HepG2 (cell line): Measurements from ENCODE around the gene PIH1D2.
"Not testable (repeated sequence)": the region's sequence is repeated elsewhere in the genome, so short reads cannot be mapped to it uniquely, and the experiment has no call there.

Experiments
- CTCF ChIP-seq: sonication (generic); formaldehyde crosslinking; IDR thresholded peaks from 2 replicates; pipeline ENCODE4 v1.5.0; 2020; ENCODE audit warnings: mild to moderate bottlenecking, missing genetic modification reagents, moderate library complexity
- GMEB1 ChIP-seq: sonication (generic); formaldehyde crosslinking; IDR thresholded peaks from 2 replicates; pipeline ENCODE4 v1.5.1; 2020; ENCODE audit warnings: missing genetic modification reagents, mild to moderate bottlenecking, borderline replicate concordance

- TF ChIP-seq GMEB1, CTCF (CRISPR knock-in tag): not testable (repeated sequence)
These were observed 25.6 kb downstream of the PIH1D2 start for GRCh38 chr11:112048256-112048655.
